ENCODE data around the gene SRCIN1. TPM values are rescaled to one million over a fixed set of nuclear protein-coding genes. Genes with fewer than 3 reads are reported as not detected.

The SRCIN1 gene
- total and polyA plus RNA-seq, 2 donors (not counting 1 experiment from before 2014, with no cell fraction given), result 0.44 to 1.1 TPM

DNA sequence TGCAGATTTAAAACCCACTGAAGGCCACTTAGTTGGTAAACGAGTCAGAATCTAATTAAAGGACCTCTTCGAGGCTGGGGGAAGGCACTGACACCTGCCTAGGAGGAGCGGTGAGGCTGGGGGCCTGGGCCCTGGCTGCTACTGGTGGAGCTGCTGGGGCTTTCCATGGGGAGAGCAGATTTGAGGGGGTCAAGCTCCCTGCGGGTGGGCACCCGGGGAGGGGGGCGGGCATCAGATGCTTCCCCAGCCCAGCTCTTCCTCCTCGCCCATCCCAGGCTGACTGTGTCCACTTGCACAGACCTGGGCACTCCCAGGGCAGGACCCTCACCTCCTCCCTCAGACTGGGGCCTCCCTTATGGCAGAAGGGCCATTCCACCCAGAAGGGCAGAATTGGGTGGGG lies 19.0 kb downstream of the SRCIN1 start:
- ChIA-PET CTCF (interaction anchor here (8.4 kb wide), 1 partner anchor 29 kb away, joined by 196 read pairs; no protein-coding TSS in a partner anchor), POLR2A (interaction anchor here (0.6 kb wide), 1 partner anchor 54 kb away, joined by 4 read pairs; no protein-coding TSS in a partner anchor)
- no peaks in the 10 kb centered on the region for H4K20me1 ChIP-seq (ENCODE audit: control insufficient read depth, insufficient read depth, low read length, poor library complexity, severe bottlenecking)
- H3K9ac ChIP-seq (ENCODE audit: low read length), result no peak overlapping the region
- peaks cover 0 to 89% (median 22%) of the 10 kb centered on the region in 4 experiments for H3K27me3 ChIP-seq (replicated peaks in 1 of 4; ENCODE audit: control extremely low read depth in 1 of 4, control insufficient read depth in 3 of 4, insufficient read depth in 4 of 4, low read length in 3 of 4)
- H3K4me1 ChIP-seq (ENCODE audit: control insufficient read depth in 2 of 2, insufficient read depth in 2 of 2, low read length in 2 of 2), result peaks cover 16 to 25% of the 10 kb centered on the region in 2 donors
- intact Hi-C loops (cut with micrococcal nuclease), result no loop called here
- H3K27ac ChIP-seq (ENCODE audit: low read length in 2 of 2), result no peak overlapping the region
- no peak for TF ChIP-seq EZH2 (IDR thresholded peaks at IDR 0.05; ENCODE audit: borderline replicate concordance, insufficient read depth, low read depth, low read length, poor library complexity, severe bottlenecking)
- no peak for TF ChIP-seq CTCF (IDR thresholded peaks at IDR 0.05)
- no peak for DNase-seq
- ATAC-seq (ENCODE audit: low read depth), result no peak
- H3K9me3 Mint-ChIP-seq (ENCODE audit: insufficient read depth), result no peaks in the 10 kb centered on the region
- no peak overlapping the region for H3K27ac Mint-ChIP-seq
- H3K36me3 ChIP-seq (replicated peaks in 1 of 2; ENCODE audit: control extremely low read depth in 1 of 2, control insufficient read depth in 1 of 2, extremely low read depth in 1 of 2, insufficient read depth in 2 of 2, low read length in 1 of 2), result no peaks in the 10 kb centered on the region
- WGBS (ENCODE audit: insufficient coverage), result 52% methylated on average over 6 of the region's 7 CpGs
- H3K4me2 ChIP-seq (replicated peaks; ENCODE audit: low read depth, low read length, poor library complexity, severe bottlenecking), result no peak overlapping the region
- peaks cover 61% of the 10 kb centered on the region for H3K27me3 Mint-ChIP-seq
- H3K4me3 Mint-ChIP-seq, result no peak overlapping the region
- no peak overlapping the region for H3K4me3 ChIP-seq (ENCODE audit: control extremely low read depth in 1 of 5, extremely low read depth in 1 of 5, insufficient read depth in 1 of 5, low read depth in 2 of 5, low read length in 4 of 5)
- H3K9me3 ChIP-seq (ENCODE audit: control extremely low read depth in 1 of 3, control insufficient read depth in 2 of 3, insufficient read depth in 1 of 3, low read length in 2 of 3), result peaks cover 0 to 7% (median 0%) of the 10 kb centered on the region in 3 donors
- H2AFZ ChIP-seq (ENCODE audit: insufficient read depth, low read depth, low read length, poor library complexity, severe bottlenecking), result no peak overlapping the region
- H3K4me1 Mint-ChIP-seq, result peaks cover 11% of the 10 kb centered on the region
- H3K79me2 ChIP-seq (ENCODE audit: control insufficient read depth, insufficient read depth, low read length), result no peaks in the 10 kb centered on the region

DNA sequence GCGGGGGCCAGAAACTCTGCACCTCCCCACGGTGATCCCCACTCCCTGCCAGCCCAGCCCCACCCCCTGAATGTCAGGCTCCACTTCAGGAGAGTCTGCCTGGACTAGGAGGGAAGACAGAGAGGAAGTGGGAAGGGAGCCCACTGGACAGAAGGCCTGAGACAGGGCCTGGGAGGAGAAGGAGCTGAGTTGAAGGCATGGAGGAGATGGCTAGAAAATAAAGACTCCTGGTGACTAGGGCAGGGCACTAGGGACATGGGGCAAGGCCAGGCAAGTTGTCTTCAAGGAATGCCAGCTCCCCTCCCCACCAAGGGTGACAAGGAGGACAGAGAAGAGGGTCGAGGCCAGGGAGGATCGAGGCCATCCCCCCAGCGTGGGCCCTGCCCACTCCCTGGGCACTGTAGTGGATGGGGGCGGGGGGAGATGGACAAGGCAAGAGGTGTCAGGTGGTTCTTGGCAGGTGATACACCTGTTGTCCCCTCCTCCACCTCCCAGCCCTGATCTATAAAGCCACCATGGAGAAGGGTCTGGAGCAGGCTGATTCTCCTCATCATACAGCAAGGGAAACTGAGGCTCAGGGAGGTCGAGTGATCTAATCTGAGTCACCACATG lies 19.7 kb downstream of the SRCIN1 start:
- H3K27ac Mint-ChIP-seq, result no peak overlapping the region
- Histone ChIP-seq H3K79me2 (ENCODE audit: control insufficient read depth, insufficient read depth, low read length) (no peaks in the 10 kb centered on the region), H3K36me3 (replicated peaks in 1 of 2; ENCODE audit: control extremely low read depth in 1 of 2, control insufficient read depth in 1 of 2, extremely low read depth in 1 of 2, insufficient read depth in 2 of 2, low read length in 1 of 2) (no peaks in the 10 kb centered on the region), H3K27me3 (replicated peaks in 1 of 4; ENCODE audit: control extremely low read depth in 1 of 4, control insufficient read depth in 3 of 4, insufficient read depth in 4 of 4, low read length in 3 of 4) (peaks cover 0 to 82% (median 23%) of the 10 kb centered on the region in 4 experiments), H2AFZ (ENCODE audit: insufficient read depth, low read depth, low read length, poor library complexity, severe bottlenecking) (no peak overlapping the region), H3K27ac (ENCODE audit: low read length in 2 of 2) (no peak overlapping the region), H4K20me1 (ENCODE audit: control insufficient read depth, insufficient read depth, low read length, poor library complexity, severe bottlenecking) (no peaks in the 10 kb centered on the region), H3K9me3 (ENCODE audit: control extremely low read depth in 1 of 3, control insufficient read depth in 2 of 3, insufficient read depth in 1 of 3, low read length in 2 of 3) (peaks cover 0 to 3% (median 0%) of the 10 kb centered on the region in 3 donors), H3K4me2 (replicated peaks; ENCODE audit: low read depth, low read length, poor library complexity, severe bottlenecking) (no peak overlapping the region), H3K9ac (ENCODE audit: low read length) (no peak overlapping the region), H3K4me3 (ENCODE audit: control extremely low read depth in 1 of 5, extremely low read depth in 1 of 5, insufficient read depth in 1 of 5, low read depth in 2 of 5, low read length in 4 of 5) (no peak overlapping the region), H3K4me1 (ENCODE audit: control insufficient read depth in 2 of 2, insufficient read depth in 2 of 2, low read length in 2 of 2) (peaks cover 9 to 17% of the 10 kb centered on the region in 2 donors)
- intact Hi-C loops (cut with micrococcal nuclease), result no loop called here
- H3K27me3 Mint-ChIP-seq, result peaks cover 53% of the 10 kb centered on the region
- no peak overlapping the region for H3K4me3 Mint-ChIP-seq
- DNase-seq (no peak), ATAC-seq (ENCODE audit: low read depth) (no peak)
- peaks cover 3% of the 10 kb centered on the region for H3K4me1 Mint-ChIP-seq
- H3K9me3 Mint-ChIP-seq (ENCODE audit: insufficient read depth), result no peaks in the 10 kb centered on the region
- ChIA-PET CTCF (interaction anchor here (1.1 to 8.4 kb wide), 2 partner anchors 11 to 29 kb away, joined by 3 to 196 read pairs; no protein-coding TSS in a partner anchor), POLR2A (no interaction called here)
- TF ChIP-seq EZH2 (IDR thresholded peaks at IDR 0.05; ENCODE audit: borderline replicate concordance, insufficient read depth, low read depth, low read length, poor library complexity, severe bottlenecking) (no peak), CTCF (IDR thresholded peaks at IDR 0.05) (no peak)
- WGBS (ENCODE audit: insufficient coverage), result no CpG with 5 or more reads among the region's 7 CpGs

Data from B cell (primary cell).